ENCODE data around the gene DDX49.
"Not testable (repeated sequence)": the region's sequence is repeated elsewhere in the genome, so short reads cannot be mapped to it uniquely, and the experiment has no call there.

DDX49 gene

DNA sequence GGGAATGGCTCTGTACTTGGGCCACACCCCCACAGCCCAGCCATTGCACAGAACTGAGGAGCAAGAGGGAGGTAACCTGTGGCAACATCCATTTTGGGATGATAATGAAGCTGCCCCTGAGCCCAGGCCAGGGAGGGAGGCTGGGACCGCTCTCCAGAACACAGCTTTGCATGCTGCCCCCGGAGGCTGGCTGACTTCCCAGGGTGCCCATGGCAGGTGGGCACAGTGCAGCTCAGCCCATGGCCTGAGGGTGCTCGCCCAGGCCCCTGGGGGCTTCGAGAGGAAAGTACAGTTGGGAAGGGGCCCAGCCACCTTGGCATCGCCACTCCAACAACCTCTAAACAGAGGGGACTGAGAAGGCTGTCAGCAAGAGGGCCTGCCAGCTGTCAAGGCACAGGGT is 6.0 kb upstream of the DDX49 start:
- DNase-seq = no peak

- DNase-seq = peak; percentile 21
Measured at GRCh38 chr19:18915639-18916038, 3.9 kb upstream of the DDX49 start.

GRCh38 chr19:18917593-18917992 is 1.9 kb upstream of the DDX49 start:
- DNase-seq = not testable (repeated sequence)

DNA sequence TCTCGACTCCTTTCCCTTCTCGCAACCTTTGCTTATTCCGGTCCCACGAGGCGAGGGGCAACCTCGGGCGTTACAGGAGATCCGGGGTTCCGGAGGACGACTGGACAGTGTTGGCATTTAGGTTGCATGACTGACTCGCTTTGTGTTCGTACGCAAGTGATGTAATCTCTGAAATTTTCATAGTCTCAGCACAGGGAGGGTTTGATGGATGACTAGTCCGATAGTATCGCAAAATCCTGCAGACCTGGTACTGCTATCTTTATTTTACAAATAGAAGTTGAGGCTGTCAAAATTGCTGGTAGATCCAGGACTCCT is 342 bp downstream of the DDX49 start:
- no peak for DNase-seq

DNA sequence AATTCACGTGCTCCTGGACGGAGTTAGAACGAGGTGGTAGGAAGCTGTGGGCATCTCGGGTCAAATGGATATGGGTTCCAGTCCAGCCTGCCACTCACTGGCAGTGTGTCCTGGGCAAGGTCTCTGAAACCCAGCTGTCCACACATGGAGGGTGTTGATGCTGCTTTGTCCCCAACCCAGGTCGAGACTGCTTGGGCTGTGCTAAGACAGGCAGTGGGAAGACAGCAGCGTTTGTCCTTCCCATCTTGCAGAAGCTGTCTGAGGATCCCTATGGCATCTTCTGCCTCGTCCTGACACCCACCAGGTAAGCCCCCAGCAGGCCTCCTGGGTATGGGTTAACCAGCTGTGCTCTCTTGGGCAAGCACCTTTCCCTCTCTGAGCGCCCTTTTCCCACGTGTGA is 885 bp downstream of the DDX49 start:
- DNase-seq = no peak

GRCh38 chr19:18921593-18921992 is 2.1 kb downstream of the DDX49 start:
- DNase-seq = no peak

GRCh38 chr19:18922228-18922985 is 2.9 kb downstream of the DDX49 start:
- DNase-seq = no peak

GRCh38 chr19:18924684-18925213 is 5.2 kb downstream of the DDX49 start:
- no peak for DNase-seq

GRCh38 chr19:18928018-18928805 is 8.7 kb downstream of the DDX49 start:
- DNase-seq = no peak

- no peak for DNase-seq
Measured at GRCh38 chr19:18929311-18929710, 9.8 kb downstream of the DDX49 start.

- DNase-seq = no peak
Measured at GRCh38 chr19:18931316-18932162, 12.0 kb downstream of the DDX49 start.

DNA sequence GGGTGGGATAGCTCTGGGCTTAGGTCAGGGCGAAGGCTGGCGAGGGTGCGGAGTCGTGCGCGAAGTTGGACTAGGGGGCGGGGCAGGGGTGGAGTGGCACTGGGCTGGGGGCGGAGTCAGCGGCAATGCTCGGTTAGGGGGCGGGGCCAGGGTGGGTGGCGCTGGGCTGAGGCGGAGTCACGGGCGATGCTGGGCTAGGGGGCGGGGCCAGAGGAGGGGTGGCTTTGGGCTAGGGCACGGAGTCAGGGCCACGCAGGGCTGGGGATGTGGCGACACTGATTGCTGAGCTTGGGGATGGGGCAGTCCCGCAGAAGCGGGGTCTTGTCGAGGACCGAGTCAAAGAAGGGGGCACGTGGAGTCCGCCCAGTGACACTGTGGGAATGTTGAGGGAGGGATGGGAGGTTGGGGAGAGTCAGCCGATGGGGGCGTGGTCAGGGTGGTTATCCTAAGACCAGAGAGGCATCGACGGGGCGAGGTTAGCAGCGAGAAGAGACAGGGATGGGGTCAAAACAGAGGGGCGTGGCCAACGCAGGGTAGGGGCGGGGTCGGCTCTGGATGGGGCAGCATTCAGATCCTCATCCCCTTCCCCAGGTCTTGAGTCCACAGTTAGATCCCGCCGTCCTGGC is 12.8 kb downstream of the DDX49 start:
- DNase-seq = peak; percentile 50

DNA sequence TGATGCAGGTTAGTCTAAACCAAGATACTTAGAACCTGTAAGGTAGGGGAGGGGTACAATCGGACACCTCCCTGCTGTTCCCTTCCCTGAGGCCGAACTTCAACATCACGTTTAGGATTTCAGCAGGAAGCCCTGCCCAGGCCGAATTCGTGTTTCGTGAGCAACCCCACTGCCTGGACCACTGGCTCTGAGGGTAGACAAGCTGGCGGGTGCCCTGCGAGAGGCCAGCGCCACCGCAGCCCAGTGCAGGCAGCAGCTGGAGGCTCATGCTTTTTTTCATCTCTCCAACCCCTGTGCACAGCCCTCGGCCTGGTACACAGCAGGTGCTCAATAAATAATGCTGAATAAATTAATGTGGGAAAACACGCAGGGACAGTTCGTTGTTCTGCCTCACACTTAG is 13.8 kb downstream of the DDX49 start:
- DNase-seq = no peak

GRCh38 chr19:18939163-18939562 is 19.6 kb downstream of the DDX49 start:
- no peak for DNase-seq

GRCh38 chr19:18939922-18940768 is 20.6 kb downstream of the DDX49 start:
- DNase-seq = peak; percentile 64

GRCh38 chr19:18940769-18941627 is 21.5 kb downstream of the DDX49 start, which contains the start of gene HOMER3:
TSS of gene HOMER3 (minus strand) at chr19:18941217. CDS start at chr19:18938982, 2,235 bp downstream.
- DNase-seq = peak; percentile 70

GRCh38 chr19:18941628-18942354 is 22.3 kb downstream of the DDX49 start:
- DNase-seq = no peak

GRCh38 chr19:18942692-18943091 is 23.2 kb downstream of the DDX49 start:
- DNase-seq = no peak

DNA sequence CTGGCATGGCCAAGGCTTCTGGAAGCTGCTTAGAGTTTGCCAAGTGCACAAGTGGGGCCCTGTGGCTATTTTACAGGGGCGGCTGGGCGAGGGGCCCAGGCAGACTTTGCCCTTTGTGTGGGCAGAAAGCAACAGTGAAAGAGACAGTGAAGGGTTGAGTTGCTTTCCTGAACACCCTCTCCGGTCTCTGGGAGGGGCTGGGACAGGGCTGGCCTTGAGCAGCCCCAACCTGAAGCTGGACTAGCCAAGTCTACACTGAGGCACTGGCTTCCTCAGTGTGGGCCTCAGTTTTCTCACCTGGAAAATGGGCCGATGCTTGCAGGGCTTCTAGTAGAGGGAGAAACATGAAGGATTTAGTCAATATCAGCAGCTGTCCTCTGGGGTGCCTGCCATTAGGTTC is 23.9 kb downstream of the DDX49 start:
- DNase-seq = no peak

DNA sequence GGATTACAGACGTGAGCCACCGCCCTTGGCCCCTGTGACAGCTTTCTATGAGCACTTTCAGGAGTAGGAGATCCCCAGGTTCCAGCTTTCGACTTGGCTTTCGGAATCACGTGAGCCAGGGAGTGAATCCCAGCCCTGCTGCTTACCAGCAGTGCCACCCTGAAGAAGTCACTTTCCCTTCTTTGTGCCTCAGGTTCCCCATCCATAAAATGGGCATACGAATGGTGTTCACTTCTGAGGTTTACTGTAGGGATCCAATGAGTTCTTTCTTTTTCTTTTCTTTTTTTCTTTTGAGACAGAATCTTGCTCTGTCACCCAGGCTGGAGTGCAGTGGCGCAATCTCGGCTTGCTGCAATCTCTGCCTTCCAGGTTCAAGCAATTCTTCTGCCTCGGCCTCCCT is 25.8 kb downstream of the DDX49 start:
- DNase-seq = no peak

Measured in fibroblast of skin of right biceps (primary cell).